Esophagus (tissue), 2 donors: ENCODE measurements around the gene ZNF536. TPM values are rescaled to one million over a fixed set of nuclear protein-coding genes. Genes with fewer than 3 reads are reported as not detected.
A peak's percentile ranks its signal among the peaks of the same experiment; 100 is the strongest.

Source experiments
- H3K27ac ChIP-seq, 2 donors: one replicate each; pipeline ENCODE4 v1.5.1; 2013; ENCODE audit warnings: low read depth in 2 of 2, mild to moderate bottlenecking in 2 of 2, inconsistent platforms in 1 of 2, low read length in 1 of 2, moderate library complexity in 1 of 2
- H3K27me3 ChIP-seq, 2 donors: one replicate each; pipeline ENCODE4 v1.6.1; 2013; ENCODE audit warnings: low read length in 2 of 2, control low read depth in 1 of 2, mild to moderate bottlenecking in 1 of 2; ENCODE audit not compliant: insufficient read depth in 2 of 2, control insufficient read depth in 1 of 2
- H3K36me3 ChIP-seq, 2 donors: one replicate each; pipeline ENCODE4 v1.6.1; 2013; ENCODE audit warnings: low read length in 1 of 2; ENCODE audit not compliant: control insufficient read depth in 2 of 2, insufficient read depth in 2 of 2
- H3K4me1 ChIP-seq, 2 donors: one replicate each; pipeline ENCODE4 v1.6.1; 2013; ENCODE audit warnings: low read length in 1 of 2; ENCODE audit not compliant: control insufficient read depth in 2 of 2, insufficient read depth in 2 of 2
- H3K4me3 ChIP-seq, 2 donors: one replicate each; pipeline ENCODE4 v1.5.1; 2013; ENCODE audit warnings: low read length in 2 of 2, mild to moderate bottlenecking in 2 of 2, low read depth in 1 of 2, moderate library complexity in 1 of 2
- H3K9me3 ChIP-seq, 2 donors: one replicate each; pipeline ENCODE4 v1.6.1; 2013; ENCODE audit warnings: mild to moderate bottlenecking in 2 of 2, low read depth in 1 of 2, low read length in 1 of 2, moderate library complexity in 1 of 2; ENCODE audit not compliant: control insufficient read depth in 2 of 2, insufficient read depth in 1 of 2
- WGBS, 2 donors: extraction: QIAGEN DNeasy Blood & Tissue Kit; methylation state at CpG; one replicate each; pipeline ENCODE4 v1.1.7; 2013; 5-methylcytosine and 5-hydroxymethylcytosine counted together
- polyA plus RNA-seq, 2 donors: library from polyadenylated mRNA; stranded (reverse); fragments of 200-250 nt; gene quantifications; one replicate each; pipeline ENCODE4 v1.2.3, GENCODE V29; 2013
- donor health status: healthy with polysubstance abuse.
- donor health status: Bipolar disorder and iron deficiency.

Gene ZNF536
- polyA plus RNA-seq, 2 donors = 0.53 to 0.57 TPM

DNA sequence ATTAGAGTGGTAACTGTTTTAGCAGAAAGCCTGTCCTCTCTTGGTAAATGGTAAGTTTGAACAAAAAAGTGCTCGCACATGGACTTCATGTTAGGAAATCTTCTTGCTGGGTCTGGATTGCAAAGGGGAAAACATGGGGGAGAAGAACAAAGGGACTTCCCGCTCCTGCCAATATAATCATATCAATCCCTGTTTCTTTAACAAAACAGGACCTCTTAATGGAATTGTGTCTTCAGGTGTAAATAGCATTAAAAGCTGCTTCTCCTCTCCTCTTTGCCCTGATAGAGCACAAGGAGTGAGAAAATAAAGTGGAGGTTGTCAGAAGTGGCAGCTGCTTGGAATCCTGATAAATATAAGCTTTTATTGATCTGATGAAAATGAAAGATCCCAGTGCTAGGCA, 20.4 kb upstream of the ZNF536 start:
- Histone ChIP-seq H3K4me1 (no peaks in the 10 kb centered on the region), H3K4me3 (no peak overlapping the region), H3K9me3 (no peaks in the 10 kb centered on the region), H3K36me3 (no peaks in the 10 kb centered on the region), H3K27ac (no peak overlapping the region), H3K27me3 (no peaks in the 10 kb centered on the region)
- WGBS, 2 donors = 67 to 85% methylated on average over 2 of the region's 2 CpGs

DNA sequence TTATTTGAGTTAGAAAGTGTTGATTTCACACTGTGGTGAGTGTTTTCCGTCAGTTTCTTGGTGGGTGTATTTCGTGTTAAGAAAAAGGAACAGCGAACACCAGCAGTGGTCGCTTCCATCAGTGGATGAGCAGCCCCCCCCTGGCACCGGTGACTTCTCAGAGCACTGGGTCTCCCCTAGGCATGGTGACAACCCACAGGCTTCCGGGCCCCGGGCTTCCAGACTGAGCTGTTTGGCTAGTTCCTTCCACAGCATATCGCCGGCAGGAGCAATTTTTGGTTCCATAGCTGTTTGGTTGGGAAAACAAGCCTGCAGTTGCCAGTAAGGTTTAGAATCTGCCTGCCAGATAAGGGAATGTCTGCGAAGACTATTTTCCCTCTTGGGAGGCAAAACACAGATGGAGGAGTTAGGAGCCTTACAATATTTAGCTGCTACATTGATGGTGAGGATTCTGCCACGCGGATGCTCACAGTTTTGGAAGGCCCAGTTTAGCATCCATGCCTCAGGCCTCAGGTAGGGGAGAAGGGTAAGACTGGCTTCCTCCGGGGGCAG, 18.7 kb upstream of the ZNF536 start:
- Histone ChIP-seq H3K36me3 (no peaks in the 10 kb centered on the region), H3K4me3 (no peak overlapping the region), H3K27me3 (no peaks in the 10 kb centered on the region), H3K27ac (no peak overlapping the region), H3K4me1 (no peaks in the 10 kb centered on the region), H3K9me3 (no peaks in the 10 kb centered on the region)
- 90% methylated on average over 13 of the region's 13 CpGs for WGBS, 2 donors

DNA sequence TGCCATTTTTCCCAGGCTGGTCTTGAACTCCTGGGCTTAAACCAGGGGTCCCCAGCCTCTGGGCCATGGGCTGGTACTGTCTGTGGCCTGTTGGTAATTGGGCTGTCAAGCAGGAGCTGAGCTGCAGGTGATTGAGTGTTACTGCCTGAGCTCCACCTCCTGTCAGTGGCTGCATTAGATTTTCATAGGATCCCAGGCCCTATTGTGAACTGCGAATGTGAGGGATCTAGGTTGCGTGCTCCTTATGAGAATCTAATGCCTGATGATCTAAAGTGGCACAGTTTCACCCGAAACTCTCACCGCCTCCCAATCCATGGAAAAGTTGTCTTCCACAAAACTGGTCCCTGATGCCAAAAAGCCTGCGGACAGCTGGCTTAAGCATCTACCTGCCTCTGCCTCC, 16.6 kb upstream of the ZNF536 start:
- no peak overlapping the region for H3K4me3 ChIP-seq
- no peaks in the 10 kb centered on the region for H3K9me3 ChIP-seq
- no peaks in the 10 kb centered on the region for H3K27me3 ChIP-seq
- H3K36me3 ChIP-seq = no peaks in the 10 kb centered on the region
- no peak overlapping the region for H3K27ac ChIP-seq
- 73 to 90% methylated on average over 5 of the region's 5 CpGs for WGBS, 2 donors
- no peaks in the 10 kb centered on the region for H3K4me1 ChIP-seq

DNA sequence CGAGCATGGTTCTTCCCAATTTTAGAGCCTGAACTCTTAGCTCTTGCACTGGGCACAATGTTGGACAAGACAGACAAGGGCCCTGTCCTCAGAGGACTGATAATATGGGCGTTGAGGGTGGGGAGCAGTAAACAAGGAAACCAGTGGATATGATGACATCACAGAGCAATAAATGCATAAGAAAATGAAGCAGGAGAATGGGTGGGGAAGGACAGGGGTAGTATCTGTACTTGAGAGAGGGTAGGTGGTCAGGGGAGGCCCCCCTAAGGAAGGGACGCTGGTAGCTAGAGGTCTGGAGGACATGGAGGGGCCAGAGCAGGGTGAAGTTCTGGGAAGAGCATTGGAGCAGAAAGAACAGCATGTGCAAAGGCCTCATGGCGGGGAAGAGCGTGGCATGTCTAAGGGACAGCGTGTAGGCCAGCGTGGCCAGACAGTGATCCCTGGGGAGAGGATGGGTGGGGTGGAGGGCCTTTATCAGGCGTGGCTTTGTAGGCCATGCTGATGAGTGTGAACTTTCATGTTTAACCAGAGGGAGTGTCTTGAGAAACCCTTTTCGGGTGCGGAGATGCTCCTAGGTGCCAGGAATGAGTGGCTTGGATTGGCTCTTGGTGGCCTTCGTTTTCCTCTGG, 15.1 kb upstream of the ZNF536 start:
- no peaks in the 10 kb centered on the region for H3K9me3 ChIP-seq
- no peaks in the 10 kb centered on the region for H3K4me1 ChIP-seq
- H3K4me3 ChIP-seq = no peak overlapping the region
- 69 to 77% methylated on average over 11 of the region's 11 CpGs for WGBS, 2 donors
- no peak overlapping the region for H3K27ac ChIP-seq
- H3K27me3 ChIP-seq = no peaks in the 10 kb centered on the region
- H3K36me3 ChIP-seq = no peaks in the 10 kb centered on the region

- Histone ChIP-seq H3K4me3 (no peak overlapping the region), H3K27ac (no peak overlapping the region)
- 81 to 83% methylated on average over 5 of the region's 5 CpGs for WGBS, 2 donors
These were observed 14.6 kb upstream of the ZNF536 start for GRCh38 chr19:30357580-30357954.

DNA sequence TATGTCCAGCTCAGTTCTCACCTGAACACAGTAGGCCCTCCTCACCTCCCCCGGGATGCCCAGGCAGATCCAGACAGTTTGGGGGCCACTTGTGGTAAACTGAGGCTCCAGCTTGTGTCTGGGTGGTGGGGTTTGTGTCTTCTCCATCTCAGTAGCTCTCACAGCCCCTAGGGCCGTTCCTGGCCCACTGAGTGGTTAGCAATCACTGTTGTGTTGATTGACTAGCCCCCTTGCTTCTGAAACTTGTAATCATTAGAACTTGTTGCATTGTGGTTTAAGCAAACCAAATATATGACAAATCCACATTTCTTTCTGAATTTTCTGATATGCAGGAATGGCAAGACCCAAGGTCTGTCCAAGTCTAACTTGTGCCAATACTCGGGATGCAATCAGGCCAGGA, 13.9 kb upstream of the ZNF536 start:
- Histone ChIP-seq H3K9me3 (no peaks in the 10 kb centered on the region), H3K4me1 (no peaks in the 10 kb centered on the region), H3K27ac (no peak overlapping the region), H3K4me3 (no peak overlapping the region), H3K27me3 (no peaks in the 10 kb centered on the region), H3K36me3 (no peaks in the 10 kb centered on the region)
- WGBS, 2 donors = 73 to 81% methylated on average over 3 of the region's 3 CpGs

More at GRCh38 chr19:30357580-30357954, 14.6 kb upstream of the ZNF536 start:
- Histone ChIP-seq H3K4me1 (no peaks in the 10 kb centered on the region), H3K9me3 (no peaks in the 10 kb centered on the region), H3K36me3 (no peaks in the 10 kb centered on the region), H3K27me3 (no peaks in the 10 kb centered on the region)

- no peaks in the 10 kb centered on the region for H3K4me1 ChIP-seq
- no peaks in the 10 kb centered on the region for H3K9me3 ChIP-seq
- no peak overlapping the region for H3K27ac ChIP-seq
- 69 to 78% methylated on average over 13 of the region's 13 CpGs for WGBS, 2 donors
- no peaks in the 10 kb centered on the region for H3K36me3 ChIP-seq
- no peaks in the 10 kb centered on the region for H3K27me3 ChIP-seq
- no peak overlapping the region for H3K4me3 ChIP-seq
These were observed 13.2 kb upstream of the ZNF536 start for GRCh38 chr19:30358821-30359580.

DNA sequence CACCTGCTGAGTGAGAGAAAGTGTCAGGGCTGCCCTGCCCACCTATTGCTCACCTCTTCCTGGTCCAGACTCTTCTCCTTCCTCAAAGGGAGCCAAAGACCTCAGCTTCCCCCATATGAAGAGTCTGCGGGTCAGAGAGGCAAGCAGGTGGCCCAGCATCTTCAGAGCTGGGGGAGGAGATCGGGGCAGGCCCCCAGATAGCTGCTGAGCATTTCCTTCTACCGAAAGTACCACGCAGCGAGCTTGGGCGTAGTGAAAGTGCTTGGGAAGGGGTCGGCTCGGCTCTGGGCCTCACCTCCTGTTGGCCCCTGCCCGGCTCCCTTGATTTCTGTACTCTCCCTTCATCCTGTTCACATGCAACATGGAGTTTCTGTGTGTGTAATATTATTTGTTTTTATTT, 12.2 kb upstream of the ZNF536 start:
- H3K9me3 ChIP-seq = no peaks in the 10 kb centered on the region
- peak overlapping the region in 1 of 2 donors; percentile 1 for H3K27ac ChIP-seq
- H3K4me1 ChIP-seq = no peaks in the 10 kb centered on the region
- WGBS, 2 donors = 70 to 73% methylated on average over 9 of the region's 9 CpGs
- no peaks in the 10 kb centered on the region for H3K27me3 ChIP-seq
- H3K36me3 ChIP-seq = no peaks in the 10 kb centered on the region
- H3K4me3 ChIP-seq = no peak overlapping the region

- H3K27ac ChIP-seq = peak overlapping the region in 1 of 2 donors; percentile 36
- H3K4me3 ChIP-seq = no peak overlapping the region
- H3K9me3 ChIP-seq = no peaks in the 10 kb centered on the region
- WGBS, 2 donors = 46 to 47% methylated on average over 18 of the region's 18 CpGs
- no peaks in the 10 kb centered on the region for H3K36me3 ChIP-seq
- H3K4me1 ChIP-seq = no peaks in the 10 kb centered on the region
- no peaks in the 10 kb centered on the region for H3K27me3 ChIP-seq
These were observed 11.6 kb upstream of the ZNF536 start for GRCh38 chr19:30360376-30361106.
